WTC11 (cell line): ENCODE results near the gene PLXNA1. TPM values are rescaled to one million over a fixed set of nuclear protein-coding genes. Genes with fewer than 3 reads are reported as not detected.

ENCODE experiments used
- ATAC-seq: fragments of 200-7000 bp; cut with Tn5 transposase; 2 replicates; pipeline ENCODE4 v1.10.0; 2021; ENCODE audit warnings: mild to moderate bottlenecking, moderate library complexity
- CTCF ChIA-PET: fragments of 300-600 bp; sonication (Branson Sonifier 250); formaldehyde crosslinking; loops from one replicate; lab custom pipeline; 2021; ENCODE audit warnings: antibody characterized with exemption; lab: Charles Lee
- POLR2A ChIA-PET: fragments of 350-600 bp; sonication (Branson Sonifier 250); formaldehyde crosslinking; loops from one replicate; lab custom pipeline; 2021; ENCODE audit warnings: antibody characterized with exemption; lab: Charles Lee
- DNase-seq: peaks from one replicate; pipeline ENCODE4 v3.0.0; 2021; ENCODE audit warnings: low spot score
- H3K27ac Mint-ChIP-seq: 2 replicates; pipeline ENCODE4 v1.8.0; 2021; ENCODE audit warnings: mixed read lengths
- H3K27me3 Mint-ChIP-seq: 2 replicates; pipeline ENCODE4 v1.8.0; 2021; ENCODE audit warnings: low read depth, mild to moderate bottlenecking, moderate library complexity, mixed read lengths
- H3K36me3 Mint-ChIP-seq: 2 replicates; pipeline ENCODE4 v1.8.0; 2021; ENCODE audit warnings: mixed read lengths
- H3K4me1 Mint-ChIP-seq: 2 replicates; pipeline ENCODE4 v1.8.0; 2022; ENCODE audit warnings: mixed read lengths
- H3K4me3 Mint-ChIP-seq: 2 replicates; pipeline ENCODE4 v1.8.0; 2021; ENCODE audit warnings: mild to moderate bottlenecking, moderate library complexity, mixed read lengths
- H3K9me3 Mint-ChIP-seq: 2 replicates; pipeline ENCODE4 v1.8.0; 2021; ENCODE audit warnings: mixed read lengths
- ATF1 ChIP-seq: sonication (generic); formaldehyde crosslinking; IDR thresholded peaks from 2 replicates; pipeline ENCODE4 v1.8.1; 2023; ENCODE audit warnings: mild to moderate bottlenecking, moderate library complexity, missing genetic modification reagents
- ATF2 ChIP-seq: sonication (generic); formaldehyde crosslinking; IDR thresholded peaks from 2 replicates; pipeline ENCODE4 v1.8.1; 2022; ENCODE audit warnings: low read depth, missing genetic modification reagents, borderline replicate concordance
- ATF3 ChIP-seq: sonication (generic); formaldehyde crosslinking; conservative IDR thresholded peaks from 2 replicates; pipeline ENCODE4 v1.8.1; 2022; ENCODE audit warnings: mild to moderate bottlenecking, missing genetic modification reagents
- E2F4 ChIP-seq: sonication (generic); formaldehyde crosslinking; IDR thresholded peaks from 2 replicates; pipeline ENCODE4 v1.8.1; 2022; ENCODE audit warnings: low read depth, mild to moderate bottlenecking, moderate library complexity, missing genetic modification reagents, borderline replicate concordance
- FOXP1 ChIP-seq: sonication (generic); formaldehyde crosslinking; IDR thresholded peaks from 2 replicates; pipeline ENCODE4 v1.8.0; 2022; ENCODE audit warnings: missing genetic modification reagents, mild to moderate bottlenecking, moderate library complexity, borderline replicate concordance
- FOXP4 ChIP-seq: sonication (generic); formaldehyde crosslinking; IDR thresholded peaks from 2 replicates; pipeline ENCODE4 v1.8.0; 2022; ENCODE audit warnings: mild to moderate bottlenecking, missing genetic modification reagents
- GABPB1 ChIP-seq: sonication (generic); formaldehyde crosslinking; IDR thresholded peaks from 2 replicates; pipeline ENCODE4 v1.8.1; 2023; ENCODE audit warnings: mild to moderate bottlenecking, missing genetic modification reagents
- GTF2I ChIP-seq: fragments of 250-450 bp; sonication (Bioruptor Pico); conservative IDR thresholded peaks from 2 replicates; pipeline ENCODE4 v1.4.0; 2021; ENCODE audit warnings: mild to moderate bottlenecking
- HMGXB4 ChIP-seq: sonication (generic); formaldehyde crosslinking; IDR thresholded peaks from 2 replicates; pipeline ENCODE4 v1.8.1; 2023; ENCODE audit warnings: mild to moderate bottlenecking, moderate library complexity, missing genetic modification reagents
- MAX ChIP-seq: sonication (generic); formaldehyde crosslinking; IDR thresholded peaks from 2 replicates; pipeline ENCODE4 v1.8.0; 2022; ENCODE audit warnings: mild to moderate bottlenecking, missing genetic modification reagents
- NFE2L1 ChIP-seq: sonication (generic); formaldehyde crosslinking; IDR thresholded peaks from 2 replicates; pipeline ENCODE4 v1.8.1; 2023; ENCODE audit warnings: missing genetic modification reagents
- PRDM15 ChIP-seq: sonication (generic); formaldehyde crosslinking; IDR thresholded peaks from 2 replicates; pipeline ENCODE4 v1.8.0; 2022; ENCODE audit warnings: missing genetic modification reagents
- SMAD4 ChIP-seq: sonication (generic); formaldehyde crosslinking; IDR thresholded peaks from 2 replicates; pipeline ENCODE4 v1.8.0; 2022; ENCODE audit warnings: mild to moderate bottlenecking, missing genetic modification reagents
- USF1 ChIP-seq: sonication (generic); formaldehyde crosslinking; IDR thresholded peaks from 2 replicates; pipeline ENCODE4 v1.8.0; 2022; ENCODE audit warnings: mild to moderate bottlenecking, missing genetic modification reagents
- ZNF121 ChIP-seq: sonication (generic); formaldehyde crosslinking; IDR thresholded peaks from 2 replicates; pipeline ENCODE4 v1.8.0; 2023; ENCODE audit warnings: missing genetic modification reagents
- ZNF263 ChIP-seq: sonication (generic); formaldehyde crosslinking; IDR thresholded peaks from 2 replicates; pipeline ENCODE4 v1.8.1; 2022; ENCODE audit warnings: low read depth, mild to moderate bottlenecking, moderate library complexity, missing genetic modification reagents
- ZNF425 ChIP-seq: fragments of 250-450 bp; sonication (Bioruptor Pico); conservative IDR thresholded peaks from 2 replicates; pipeline ENCODE4 v1.9.0; 2021; ENCODE audit warnings: mild to moderate bottlenecking
- total RNA-seq: library from RNA; stranded (reverse); gene quantifications from 3 replicates; pipeline ENCODE4 v1.2.3, GENCODE V29; 2021

Gene PLXNA1
- total RNA-seq, 1 experiment from 2014 or later: 53.8 TPM

GRCh38 chr3:126990890-126991289 lies 8.0 kb downstream of the PLXNA1 start (continued):
- TF ChIP-seq NFE2L1: no peak
- TF ChIP-seq ATF1: no peak
- TF ChIP-seq ATF2 (CRISPR knock-in tag): no peak
- no peak for TF ChIP-seq GABPB1 (CRISPR knock-in tag)
- no peak for TF ChIP-seq MAX (CRISPR knock-in tag)

GRCh38 chr3:126991366-126992200 lies 8.7 kb downstream of the PLXNA1 start:
- TF ChIP-seq FOXP1 (CRISPR knock-in tag): 0 out of 2 replicates have a peak, but pooled peaks have one; percentile 4
- no peak for TF ChIP-seq USF1 (CRISPR knock-in tag)
- no peak for TF ChIP-seq E2F4 (CRISPR knock-in tag)
- H3K27me3 Mint-ChIP-seq: no peaks in the 10 kb centered on the region
- H3K27ac Mint-ChIP-seq: no peak overlapping the region
- DNase-seq (no peak), ATAC-seq (no peak)
- no peak overlapping the region for H3K4me3 Mint-ChIP-seq
- H3K36me3 Mint-ChIP-seq: peaks cover 8% of the 10 kb centered on the region
- ChIA-PET POLR2A (no interaction called here), CTCF (interaction anchor here (0.6 to 1.0 kb wide), 5 partner anchors 9 to 260 kb away, joined by 3 to 5 read pairs (median 3); partner anchors contain the start of gene PLXNA1)
- H3K4me1 Mint-ChIP-seq: no peaks in the 10 kb centered on the region
- H3K9me3 Mint-ChIP-seq: no peaks in the 10 kb centered on the region

GRCh38 chr3:126992216-126992615 lies 9.3 kb downstream of the PLXNA1 start:
- Mint-ChIP-seq H3K36me3 (peaks cover 8% of the 10 kb centered on the region), H3K27me3 (no peaks in the 10 kb centered on the region), H3K4me3 (no peak overlapping the region), H3K9me3 (no peaks in the 10 kb centered on the region), H3K27ac (no peak overlapping the region), H3K4me1 (no peaks in the 10 kb centered on the region)
- POLR2A ChIA-PET: no interaction called here
- ATAC-seq: no peak
- CTCF ChIA-PET: interaction anchor here (0.9 to 1.3 kb wide), 4 partner anchors 10 to 11 kb away, joined by 3 to 5 read pairs (median 4); partner anchors contain the start of gene PLXNA1
- no peak for DNase-seq
- TF ChIP-seq GTF2I (CRISPR knock-in tag): no peak
- no peak for TF ChIP-seq PRDM15 (CRISPR knock-in tag)
- no peak for TF ChIP-seq SMAD4 (CRISPR knock-in tag)
- no peak for TF ChIP-seq ATF3 (CRISPR knock-in tag)
- no peak for TF ChIP-seq MAX (CRISPR knock-in tag)
- no peak for TF ChIP-seq ZNF263 (CRISPR knock-in tag)
- TF ChIP-seq ZNF121 (CRISPR knock-in tag): no peak
- TF ChIP-seq ZNF425 (CRISPR knock-in tag): no peak
- no peak for TF ChIP-seq HMGXB4 (CRISPR knock-in tag)
- no peak for TF ChIP-seq FOXP4 (CRISPR knock-in tag)
